Endometrial microvascular endothelial cells (primary cell): ENCODE results near the gene HTRA2. TPM values are rescaled to one million over a fixed set of nuclear protein-coding genes. Genes with fewer than 3 reads are reported as not detected.

Experiments
- in situ Hi-C: cut with HindIII; loops from 2 replicates; pipeline ENCODE4 v1.10.0; 2017; ENCODE audit warnings: low sequenced_read_pairs, low pct_unique_long_range_greater_than_20kb; ENCODE audit errors: inconsistent ontology term
- total RNA-seq: library from RNA; depleted of rRNA; stranded (reverse); fragments of >200 nt; gene quantifications from one replicate; pipeline ENCODE4 v1.2.3, GENCODE V29; 2015; ENCODE audit errors: inconsistent ontology term

HTRA2 gene
- total RNA-seq, 1 donor from 2014 or later, result 42.1 TPM

GRCh38 chr2:74533464-74533863, 3.7 kb downstream of the HTRA2 start:
- in situ Hi-C loops, result no loop called here

- in situ Hi-C loops, result no loop called here
These were observed 4.7 kb downstream of the HTRA2 start for GRCh38 chr2:74534411-74534810.

DNA sequence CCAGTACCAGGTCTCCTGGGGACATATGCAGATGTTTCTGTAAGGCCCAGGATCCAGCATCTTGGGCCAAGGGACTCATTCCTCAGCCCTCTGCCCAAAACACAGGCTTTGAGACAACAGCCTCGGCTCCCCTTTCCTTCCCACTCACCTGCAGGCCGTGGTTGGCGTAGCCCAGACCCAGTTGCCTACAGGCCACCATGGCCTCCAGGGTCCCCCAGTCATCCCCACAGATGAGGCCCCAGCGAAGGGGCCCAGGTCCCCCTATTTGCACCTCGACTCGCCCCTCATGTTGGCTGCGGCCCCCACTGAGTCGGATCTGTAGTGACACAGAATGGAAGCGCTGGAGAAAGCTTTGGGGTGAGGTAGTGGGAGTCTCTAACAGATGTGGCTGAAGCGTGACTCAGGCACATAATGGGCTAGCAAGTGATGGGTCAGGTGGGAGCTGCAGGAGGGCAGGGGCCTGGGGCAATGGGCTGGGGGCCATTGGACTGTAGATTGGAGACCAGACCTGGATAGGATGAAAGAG, 5.8 kb downstream of the HTRA2 start:
- in situ Hi-C loops, result no loop called here

DNA sequence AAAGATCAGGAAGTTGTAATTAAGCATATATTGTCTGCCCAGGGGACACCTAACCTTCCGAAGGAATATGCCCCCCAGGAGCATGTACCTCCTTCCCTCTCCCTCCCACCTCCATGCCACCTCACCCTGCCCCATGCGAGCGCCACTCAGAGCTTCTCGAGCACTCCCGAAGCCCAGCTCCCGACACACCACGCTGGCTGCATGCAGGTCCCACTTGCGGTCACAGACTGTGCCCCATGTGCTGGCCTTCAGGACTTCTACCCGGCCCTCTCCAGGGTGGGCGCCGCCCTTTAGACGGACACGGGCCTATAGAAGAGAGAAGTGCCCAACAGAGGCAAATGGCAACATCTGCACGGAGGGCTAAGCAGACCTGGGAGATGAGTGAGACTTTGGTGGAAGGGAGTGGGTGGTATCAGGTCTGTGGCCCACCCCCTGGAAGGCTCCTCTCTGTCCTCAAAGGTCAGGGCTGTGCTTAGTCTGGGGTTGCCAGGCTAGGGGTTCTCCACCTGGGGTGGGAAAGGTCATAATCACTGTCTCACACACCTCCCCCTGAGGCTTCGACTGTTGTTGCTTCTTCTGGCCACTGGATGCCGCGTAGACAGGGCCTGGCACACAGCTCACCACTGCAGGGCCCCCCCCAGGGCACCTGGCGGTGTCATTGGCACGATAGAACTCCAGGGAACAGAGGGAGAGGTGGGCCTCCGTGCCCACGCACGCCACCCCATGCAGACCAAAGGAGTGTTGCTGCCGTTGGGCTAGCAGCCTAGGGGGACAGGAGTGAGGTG, 6.6 kb downstream of the HTRA2 start:
- in situ Hi-C loops, result no loop called here

DNA sequence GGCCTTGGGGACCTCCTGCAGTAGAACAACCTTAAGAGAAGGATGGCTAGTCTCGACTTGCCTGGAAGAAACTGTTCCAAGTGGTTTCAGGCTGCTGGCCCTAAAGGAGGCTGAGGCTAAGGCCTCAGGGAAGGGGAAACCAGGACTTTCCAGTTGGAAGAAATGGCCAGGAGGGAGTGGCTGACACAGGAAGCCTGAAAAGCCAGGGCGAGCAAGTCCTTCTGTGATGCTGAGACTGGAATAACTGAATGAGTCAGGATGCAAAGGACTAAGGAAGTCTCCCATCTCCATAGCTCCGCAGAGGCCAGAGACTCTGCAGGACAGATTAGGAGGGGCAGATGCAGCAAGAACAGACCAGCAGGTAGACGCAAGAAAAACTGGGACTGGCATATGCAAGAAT, 7.4 kb downstream of the HTRA2 start:
- in situ Hi-C loops, result no loop called here

DNA sequence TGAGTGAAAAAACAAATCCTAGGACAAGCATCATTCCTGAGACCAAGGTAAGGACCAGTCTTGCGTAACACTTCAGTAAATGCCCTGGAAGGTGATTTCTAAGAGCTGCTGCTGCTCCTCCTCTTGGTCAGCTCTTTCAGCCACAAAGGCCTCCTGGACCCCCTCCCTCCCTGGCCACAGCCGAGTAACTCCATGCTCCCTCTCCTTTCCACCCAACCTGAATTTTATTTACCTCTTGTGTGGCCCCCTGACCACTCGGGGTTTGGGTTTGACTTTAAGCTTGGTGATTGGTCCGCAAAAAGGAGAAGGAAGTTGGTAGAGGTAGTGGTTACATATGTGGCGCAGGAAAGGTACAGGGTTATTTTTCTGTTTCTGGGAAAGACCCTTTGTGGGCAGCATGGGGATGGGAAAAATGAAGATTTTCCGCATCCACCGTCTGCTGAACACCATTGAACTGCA, 9.2 kb downstream of the HTRA2 start:
- in situ Hi-C loops, result no loop called here

DNA sequence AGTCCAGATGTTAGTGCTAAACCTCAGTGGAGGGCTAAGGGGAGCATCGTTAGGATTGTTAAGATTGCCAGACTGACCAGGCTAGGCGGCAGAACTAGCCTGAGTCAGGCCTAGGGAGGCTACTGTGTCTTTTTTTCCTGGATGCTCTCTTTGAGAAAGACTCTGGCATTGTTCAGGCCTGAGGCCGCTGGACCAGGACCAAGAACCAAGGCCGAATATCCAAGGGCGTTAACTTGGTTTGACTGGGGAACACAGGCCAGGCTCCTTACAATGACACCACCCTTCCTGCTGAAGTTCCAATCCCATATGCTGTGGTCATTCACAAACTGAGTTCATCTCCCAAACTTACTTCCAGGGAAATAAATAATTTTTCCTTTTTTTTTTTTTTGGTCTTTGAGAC, 10.6 kb downstream of the HTRA2 start:
- in situ Hi-C loops, result no loop called here

DNA sequence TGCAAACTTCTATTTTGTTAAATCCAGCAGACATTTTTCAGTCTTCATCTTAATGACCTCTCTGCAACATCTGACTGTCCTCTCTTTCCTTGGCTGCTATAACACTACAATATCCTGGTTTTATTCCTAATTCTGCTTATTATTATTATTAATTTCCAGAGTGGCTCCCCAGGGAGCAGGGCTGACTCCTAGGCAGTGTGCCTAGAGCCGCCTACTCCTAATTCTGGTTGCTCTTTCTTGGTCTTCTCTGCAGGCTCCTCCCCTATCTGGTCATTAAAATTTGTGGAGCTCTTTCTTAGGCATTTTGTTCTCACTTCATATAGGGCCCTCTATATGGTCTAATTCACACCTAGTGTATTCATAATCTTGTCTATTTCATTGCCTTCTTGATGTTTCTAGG, 13.2 kb downstream of the HTRA2 start:
- in situ Hi-C loops, result no loop called here

GRCh38 chr2:74544634-74545033, 14.9 kb downstream of the HTRA2 start:
- in situ Hi-C loops, result no loop called here

DNA sequence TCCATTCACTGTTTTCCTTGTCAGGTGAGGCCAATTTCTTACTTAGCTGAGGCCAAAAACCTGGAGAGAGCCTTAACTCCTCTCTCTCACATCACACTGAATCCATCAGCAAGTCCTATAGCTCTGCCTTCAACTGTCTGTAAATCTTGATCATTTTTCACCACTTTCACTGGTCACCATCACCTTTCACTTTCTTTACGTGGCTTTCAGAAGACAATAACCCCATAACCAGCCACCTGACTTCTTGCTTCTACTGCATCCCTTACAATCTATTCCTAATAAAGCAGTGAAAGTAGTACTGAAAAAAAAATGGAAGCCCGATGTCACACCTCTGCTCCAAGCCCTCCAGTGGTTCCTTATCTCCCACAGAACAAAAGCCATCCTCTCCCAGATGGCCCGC, 16.3 kb downstream of the HTRA2 start:
- in situ Hi-C loops, result no loop called here

- in situ Hi-C loops, result no loop called here
These were observed 18.7 kb downstream of the HTRA2 start for GRCh38 chr2:74548285-74548899.

DNA sequence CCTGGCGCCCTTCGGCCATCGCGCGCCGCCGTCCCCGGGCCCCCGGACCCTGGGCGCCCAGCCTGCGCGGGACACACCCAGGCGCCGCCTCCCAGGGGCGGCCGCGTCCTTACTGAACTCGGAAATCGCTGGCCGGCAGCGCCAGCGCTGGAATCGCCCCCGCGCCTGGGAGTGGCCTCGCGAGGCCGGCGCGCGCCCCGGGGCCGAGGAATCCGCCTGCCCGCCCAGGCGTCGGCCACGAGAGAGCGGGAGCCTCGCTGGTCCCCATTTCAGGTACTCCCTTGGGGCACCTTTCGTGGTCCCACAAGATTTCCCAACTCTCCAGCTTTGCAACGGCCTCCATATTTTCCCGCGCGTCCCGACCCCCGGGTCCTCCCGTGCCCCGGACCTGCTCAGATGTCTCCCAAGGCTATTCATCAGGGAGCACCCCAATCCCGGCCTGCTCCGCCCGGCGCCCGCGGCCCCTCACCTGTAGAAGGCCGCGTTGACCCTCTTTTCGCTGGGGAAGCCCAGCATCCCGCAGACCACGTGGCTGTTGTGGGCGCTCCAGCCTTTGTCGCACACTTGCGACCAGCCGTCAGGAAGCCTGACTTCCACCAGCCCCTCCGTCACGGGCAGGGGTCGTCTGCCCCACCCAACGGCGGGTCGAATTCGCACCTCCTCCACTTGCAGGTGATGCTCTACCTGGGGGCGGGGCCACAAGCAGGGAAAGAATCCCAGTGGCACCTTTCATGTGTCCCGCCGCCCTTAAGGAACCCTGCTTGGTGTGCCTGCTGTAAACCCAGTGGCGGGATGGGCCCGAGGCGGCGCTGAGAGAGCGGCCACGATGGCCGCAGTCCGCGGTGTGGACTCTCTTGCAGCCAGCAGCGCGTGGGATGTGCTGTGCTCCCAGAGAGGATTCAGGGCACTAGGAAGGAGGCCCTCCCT, 19.4 kb downstream of the HTRA2 start:
- in situ Hi-C loops, result no loop called here

DNA sequence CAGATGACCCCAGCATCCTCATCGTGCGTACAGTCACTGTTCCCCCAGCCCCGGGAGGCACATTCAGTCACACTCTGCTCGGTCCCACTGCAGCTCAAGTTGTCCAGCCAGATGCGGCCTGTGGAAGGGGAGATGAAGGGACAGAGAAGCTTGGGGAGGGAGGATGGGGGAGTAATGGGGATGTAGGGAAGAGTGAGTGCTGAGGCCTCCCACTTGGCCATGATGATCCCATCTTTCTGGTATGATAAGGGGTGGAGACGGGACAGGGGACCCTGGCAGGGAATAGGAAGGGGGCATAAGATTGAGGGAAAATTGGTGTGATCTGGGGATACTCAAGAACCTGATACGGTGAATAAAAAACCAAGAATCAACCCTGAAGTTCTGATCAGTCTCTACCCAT, 20.5 kb downstream of the HTRA2 start:
- in situ Hi-C loops, result no loop called here

GRCh38 chr2:74551530-74551929, 21.8 kb downstream of the HTRA2 start:
- in situ Hi-C loops, result no loop called here

DNA sequence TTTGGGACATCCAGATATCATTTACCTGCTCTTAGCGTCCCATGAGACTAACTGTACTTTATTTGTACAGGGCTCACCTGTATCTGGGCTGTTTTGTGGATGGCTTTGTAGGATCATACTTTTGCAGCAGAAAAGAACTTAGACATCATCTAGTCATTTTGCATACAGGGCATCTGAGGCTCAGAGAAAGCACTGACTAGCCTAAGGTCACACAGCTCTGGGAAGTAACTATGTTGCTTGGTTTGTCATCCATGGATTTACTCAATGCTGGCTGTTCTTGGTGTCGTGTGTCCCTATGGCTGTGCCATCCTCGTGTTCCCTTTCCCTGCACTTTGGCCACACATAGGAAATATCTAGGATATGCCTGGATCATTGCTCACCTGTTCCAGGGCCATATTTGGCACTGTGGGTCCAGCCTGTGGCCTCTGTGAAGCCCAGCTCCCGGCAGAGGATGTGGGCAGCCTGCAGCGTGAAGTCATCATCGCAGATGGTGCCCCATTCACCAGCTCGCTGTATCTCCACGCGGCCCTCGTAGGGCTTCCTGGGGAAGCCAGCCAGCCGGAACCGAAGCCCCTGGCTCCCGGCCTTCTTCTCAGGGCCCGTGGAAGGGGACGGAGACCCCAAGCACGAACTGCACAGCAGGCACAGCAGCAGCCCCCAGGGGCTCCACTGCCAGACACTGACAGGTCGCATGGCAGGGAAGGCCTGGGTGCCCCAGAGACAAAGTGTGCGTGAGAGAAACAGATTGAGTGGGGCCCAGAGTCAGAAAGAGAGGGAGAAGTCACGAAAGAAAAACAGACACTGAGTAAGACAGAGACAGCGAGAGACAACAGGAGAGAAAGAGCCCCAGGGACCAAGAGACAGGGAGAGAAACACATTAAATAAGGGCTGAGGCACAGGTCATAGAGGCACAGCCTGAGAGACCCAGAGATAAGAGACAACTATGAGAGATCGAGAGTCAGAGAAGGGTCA, 22.5 kb downstream of the HTRA2 start:
- in situ Hi-C loops, result no loop called here

DNA sequence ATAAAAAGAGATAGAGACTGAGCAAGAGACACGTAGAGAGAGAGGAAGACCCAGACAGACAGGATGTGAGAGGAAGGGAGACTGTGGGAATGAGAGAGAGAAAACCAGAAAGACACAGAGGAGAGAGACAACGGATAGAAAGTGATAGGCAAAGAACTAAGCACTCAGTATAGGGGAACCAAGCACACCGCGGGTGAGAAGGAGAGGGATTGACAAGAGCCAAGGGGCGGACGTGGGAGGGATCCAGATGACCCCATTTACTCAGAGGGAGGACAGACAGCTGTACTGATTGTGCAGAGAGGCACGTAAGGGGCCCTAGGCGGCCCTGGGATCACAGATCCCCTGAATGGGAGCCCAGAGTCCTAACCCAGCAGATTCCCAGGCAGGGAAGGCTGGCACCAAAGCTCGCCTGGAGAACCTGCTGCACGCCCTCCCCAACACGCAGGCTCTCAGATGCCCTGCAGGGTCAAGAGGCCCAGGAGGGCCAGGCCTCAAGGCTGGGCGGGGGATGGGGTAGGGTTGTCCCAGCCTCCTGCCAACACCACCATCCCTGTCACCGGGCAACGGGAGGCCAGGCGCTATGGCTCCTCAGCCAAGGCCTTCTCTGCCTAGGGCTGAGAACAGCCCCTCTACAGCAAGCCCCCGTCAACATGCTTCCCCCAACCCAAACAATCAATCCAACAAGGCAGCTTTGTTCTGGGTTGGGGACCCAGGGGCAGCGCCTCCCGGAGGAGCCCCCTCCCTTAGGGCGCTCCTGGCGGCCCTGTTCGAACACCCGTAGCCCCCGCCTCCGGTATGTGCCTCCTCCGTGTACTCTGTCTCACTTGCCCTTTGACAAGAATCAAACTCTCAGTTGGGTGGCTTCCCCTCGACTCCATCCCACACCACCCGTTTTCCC, 23.4 kb downstream of the HTRA2 start:
- in situ Hi-C loops, result no loop called here
